Measurements from ENCODE around the gene XPO4. TPM values are rescaled to one million over a fixed set of nuclear protein-coding genes. Genes with fewer than 3 reads are reported as not detected.
"Not testable (repeated sequence)": the region's sequence is repeated elsewhere in the genome, so short reads cannot be mapped to it uniquely, and the experiment has no call there.

The XPO4 gene
- total RNA-seq, 1 donor from 2014 or later: 21.2 TPM

DNA sequence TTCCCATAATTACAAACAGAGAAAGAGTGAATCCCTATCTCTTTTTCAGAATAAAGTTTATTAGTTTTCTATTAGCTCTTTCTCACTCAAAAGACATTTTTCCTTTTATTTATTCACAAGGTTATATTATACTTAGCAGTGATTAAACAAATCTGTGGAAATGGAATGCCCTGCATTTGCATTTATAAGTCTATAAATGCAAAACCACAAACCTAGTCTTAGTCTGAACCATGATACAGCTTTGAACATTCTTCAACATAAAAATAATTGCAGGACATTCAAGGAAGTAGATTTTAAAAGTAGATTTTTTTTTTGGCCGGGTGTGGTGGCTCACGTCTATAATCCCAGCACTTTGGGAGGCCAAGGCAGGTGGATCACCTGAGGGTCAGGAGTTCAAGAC, 8.3 kb downstream of the XPO4 start:
- H3K27me3 ChIP-seq (ENCODE audit: control insufficient read depth, insufficient read depth, low read length): no peaks in the 10 kb centered on the region
- H3K36me3 ChIP-seq (ENCODE audit: control insufficient read depth, insufficient read depth, low read length): no peaks in the 10 kb centered on the region
- no peak overlapping the region for H3K4me3 ChIP-seq (ENCODE audit: low read depth, low read length)
- TF ChIP-seq, protein P1, sequence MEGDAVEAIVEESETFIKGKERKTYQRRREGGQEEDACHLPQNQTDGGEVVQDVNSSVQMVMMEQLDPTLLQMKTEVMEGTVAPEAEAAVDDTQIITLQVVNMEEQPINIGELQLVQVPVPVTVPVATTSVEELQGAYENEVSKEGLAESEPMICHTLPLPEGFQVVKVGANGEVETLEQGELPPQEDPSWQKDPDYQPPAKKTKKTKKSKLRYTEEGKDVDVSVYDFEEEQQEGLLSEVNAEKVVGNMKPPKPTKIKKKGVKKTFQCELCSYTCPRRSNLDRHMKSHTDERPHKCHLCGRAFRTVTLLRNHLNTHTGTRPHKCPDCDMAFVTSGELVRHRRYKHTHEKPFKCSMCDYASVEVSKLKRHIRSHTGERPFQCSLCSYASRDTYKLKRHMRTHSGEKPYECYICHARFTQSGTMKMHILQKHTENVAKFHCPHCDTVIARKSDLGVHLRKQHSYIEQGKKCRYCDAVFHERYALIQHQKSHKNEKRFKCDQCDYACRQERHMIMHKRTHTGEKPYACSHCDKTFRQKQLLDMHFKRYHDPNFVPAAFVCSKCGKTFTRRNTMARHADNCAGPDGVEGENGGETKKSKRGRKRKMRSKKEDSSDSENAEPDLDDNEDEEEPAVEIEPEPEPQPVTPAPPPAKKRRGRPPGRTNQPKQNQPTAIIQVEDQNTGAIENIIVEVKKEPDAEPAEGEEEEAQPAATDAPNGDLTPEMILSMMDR (IDR thresholded peaks at IDR 0.05; ENCODE audit: insufficient read depth, low read length, poor library complexity, severe bottlenecking): no peak
- no peak for DNase-seq (ENCODE audit: low read depth)

DNA sequence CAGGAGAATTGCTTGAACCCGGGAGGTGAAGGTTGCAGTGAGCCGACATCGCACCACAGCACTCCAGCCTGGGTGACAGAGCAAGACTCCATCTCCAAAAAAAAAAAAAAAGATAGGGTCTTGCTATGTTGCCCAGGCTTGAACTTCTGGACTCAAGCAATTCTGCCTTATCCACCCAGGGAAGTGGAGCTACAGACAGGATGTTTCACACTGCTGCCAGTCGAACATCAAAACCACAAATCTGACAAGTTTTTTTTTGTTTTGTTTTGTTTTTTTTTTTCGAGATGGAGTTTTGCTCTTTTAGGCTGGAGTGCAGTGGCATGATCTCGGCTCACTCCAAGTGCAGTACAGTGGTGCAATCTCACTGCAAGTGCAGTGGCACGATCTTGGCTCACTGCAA, 10.8 kb downstream of the XPO4 start:
- TF ChIP-seq, protein P1 (IDR thresholded peaks at IDR 0.05; ENCODE audit: insufficient read depth, low read length, poor library complexity, severe bottlenecking): no peak
- DNase-seq (ENCODE audit: low read depth): no peak
- Histone ChIP-seq H3K36me3 (ENCODE audit: control insufficient read depth, insufficient read depth, low read length) (no peaks in the 10 kb centered on the region), H3K27me3 (ENCODE audit: control insufficient read depth, insufficient read depth, low read length) (no peaks in the 10 kb centered on the region), H3K4me3 (ENCODE audit: low read depth, low read length) (no peak overlapping the region)

GRCh38 chr13:20891034-20891433, 11.5 kb downstream of the XPO4 start:
- no peaks in the 10 kb centered on the region for H3K36me3 ChIP-seq (ENCODE audit: control insufficient read depth, insufficient read depth, low read length)
- H3K27me3 ChIP-seq (ENCODE audit: control insufficient read depth, insufficient read depth, low read length): no peaks in the 10 kb centered on the region
- no peak overlapping the region for H3K4me3 ChIP-seq (ENCODE audit: low read depth, low read length)
- DNase-seq (ENCODE audit: low read depth): no peak
- TF ChIP-seq, protein P1 (IDR thresholded peaks at IDR 0.05; ENCODE audit: insufficient read depth, low read length, poor library complexity, severe bottlenecking): no peak

DNA sequence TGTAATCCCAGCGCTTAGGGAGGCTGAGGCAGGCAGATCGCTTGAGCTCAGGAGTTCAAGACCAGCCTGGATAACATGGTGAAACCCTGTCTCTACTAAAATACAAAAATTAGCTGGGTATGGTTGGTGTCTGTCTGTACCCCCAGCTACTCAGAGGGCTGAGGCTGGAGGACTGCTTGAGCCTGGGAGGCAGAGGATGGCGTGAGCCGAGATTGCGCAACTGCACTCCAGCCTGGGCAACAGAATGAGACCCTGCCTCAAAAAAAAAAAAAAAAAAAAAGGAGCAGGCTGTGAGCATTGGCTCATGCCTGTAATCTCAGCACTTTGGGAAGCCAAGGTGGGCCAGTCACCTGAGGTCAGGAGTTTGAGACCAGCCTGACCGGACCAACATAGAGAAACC, 12.0 kb downstream of the XPO4 start:
- not testable (repeated sequence) for DNase-seq (ENCODE audit: low read depth); H3K27me3 ChIP-seq (ENCODE audit: control insufficient read depth, insufficient read depth, low read length); H3K4me3 ChIP-seq (ENCODE audit: low read depth, low read length); H3K36me3 ChIP-seq (ENCODE audit: control insufficient read depth, insufficient read depth, low read length)

GRCh38 chr13:20882206-20882605, 20.3 kb downstream of the XPO4 start:
- Histone ChIP-seq H3K4me3 (ENCODE audit: low read depth, low read length) (no peak overlapping the region), H3K27me3 (ENCODE audit: control insufficient read depth, insufficient read depth, low read length) (no peaks in the 10 kb centered on the region), H3K36me3 (ENCODE audit: control insufficient read depth, insufficient read depth, low read length) (no peaks in the 10 kb centered on the region)
- TF ChIP-seq, protein P1 (IDR thresholded peaks at IDR 0.05; ENCODE audit: insufficient read depth, low read length, poor library complexity, severe bottlenecking): no peak
- DNase-seq (ENCODE audit: low read depth): no peak

DNA sequence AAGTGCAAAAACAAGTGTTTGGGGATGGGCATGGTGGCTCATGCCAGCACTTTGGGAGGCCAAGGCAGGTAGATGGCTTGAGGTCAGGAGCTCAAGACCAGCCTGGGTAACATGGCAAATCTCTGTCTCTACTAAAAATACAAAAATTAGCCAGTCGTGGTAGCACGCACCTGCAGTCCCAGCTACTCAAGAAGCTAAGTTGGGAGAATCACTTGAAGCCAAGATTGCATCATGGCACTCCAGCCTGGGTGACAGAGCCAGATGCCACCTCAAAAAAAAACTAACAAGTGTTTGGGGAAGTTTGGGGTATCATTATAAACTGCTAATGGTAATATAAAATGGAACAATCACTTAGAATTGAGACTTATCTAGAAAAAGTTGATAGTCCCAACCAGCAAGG, 24.6 kb downstream of the XPO4 start:
- Histone ChIP-seq H3K27me3 (ENCODE audit: control insufficient read depth, insufficient read depth, low read length) (no peaks in the 10 kb centered on the region), H3K36me3 (ENCODE audit: control insufficient read depth, insufficient read depth, low read length) (no peaks in the 10 kb centered on the region), H3K4me3 (ENCODE audit: low read depth, low read length) (no peak overlapping the region)
- no peak for DNase-seq (ENCODE audit: low read depth)
- TF ChIP-seq, protein P1 (IDR thresholded peaks at IDR 0.05; ENCODE audit: insufficient read depth, low read length, poor library complexity, severe bottlenecking): no peak

- H3K36me3 ChIP-seq (ENCODE audit: control insufficient read depth, insufficient read depth, low read length); H3K27me3 ChIP-seq (ENCODE audit: control insufficient read depth, insufficient read depth, low read length); DNase-seq (ENCODE audit: low read depth); H3K4me3 ChIP-seq (ENCODE audit: low read depth, low read length): not testable (repeated sequence)
These were observed 25.7 kb downstream of the XPO4 start for GRCh38 chr13:20876802-20877201.

GRCh38 chr13:20874439-20874838, 28.1 kb downstream of the XPO4 start:
- not testable (repeated sequence) for H3K4me3 ChIP-seq (ENCODE audit: low read depth, low read length); H3K36me3 ChIP-seq (ENCODE audit: control insufficient read depth, insufficient read depth, low read length); H3K27me3 ChIP-seq (ENCODE audit: control insufficient read depth, insufficient read depth, low read length); DNase-seq (ENCODE audit: low read depth)
